ENCODE results near the gene PTH1R.

The PTH1R gene

GRCh38 chr3:46849686-46850467 is 27.6 kb upstream of the PTH1R start:
- no peak for DNase-seq (ENCODE audit: low read depth, low spot score)

DNA sequence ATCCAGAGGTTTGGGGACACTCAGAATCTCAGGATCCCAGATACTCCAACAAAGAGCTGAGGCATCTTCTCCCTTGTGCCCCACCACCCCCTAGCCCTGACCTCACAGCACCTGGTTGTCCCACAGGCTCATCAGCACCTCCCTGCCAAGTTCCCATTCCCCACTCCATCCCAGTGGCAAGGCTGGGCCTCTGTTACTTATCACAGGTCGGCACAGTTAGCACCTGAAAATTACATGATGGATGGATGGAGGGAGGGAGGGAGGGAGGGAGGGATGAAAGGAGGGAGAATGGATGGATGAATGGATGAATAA is 27.1 kb upstream of the PTH1R start:
- DNase-seq (ENCODE audit: low read depth, low spot score), result no peak

- no peak for DNase-seq (ENCODE audit: low read depth, low spot score)
These were observed 25.9 kb upstream of the PTH1R start for GRCh38 chr3:46851364-46852333.

DNA sequence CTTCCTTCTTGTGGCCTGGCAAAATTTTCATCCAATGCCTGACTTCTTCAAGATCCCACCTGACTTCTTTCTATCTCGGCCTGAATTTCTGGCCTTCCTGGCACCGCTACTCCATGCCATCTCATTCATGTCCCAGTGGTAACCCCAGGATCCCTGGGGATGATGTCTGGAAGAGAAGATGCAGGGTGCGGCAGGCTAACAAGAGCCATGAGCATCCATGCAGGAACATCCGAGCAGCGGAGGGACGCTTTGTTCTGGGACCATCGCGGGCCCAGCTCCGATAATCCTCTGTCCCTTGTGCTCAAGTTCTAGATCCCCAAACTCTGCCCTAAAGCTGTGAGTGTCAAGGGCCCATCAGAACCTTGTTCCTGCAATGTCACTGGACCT is 25.2 kb upstream of the PTH1R start:
- DNase-seq (ENCODE audit: low read depth, low spot score), result no peak

DNA sequence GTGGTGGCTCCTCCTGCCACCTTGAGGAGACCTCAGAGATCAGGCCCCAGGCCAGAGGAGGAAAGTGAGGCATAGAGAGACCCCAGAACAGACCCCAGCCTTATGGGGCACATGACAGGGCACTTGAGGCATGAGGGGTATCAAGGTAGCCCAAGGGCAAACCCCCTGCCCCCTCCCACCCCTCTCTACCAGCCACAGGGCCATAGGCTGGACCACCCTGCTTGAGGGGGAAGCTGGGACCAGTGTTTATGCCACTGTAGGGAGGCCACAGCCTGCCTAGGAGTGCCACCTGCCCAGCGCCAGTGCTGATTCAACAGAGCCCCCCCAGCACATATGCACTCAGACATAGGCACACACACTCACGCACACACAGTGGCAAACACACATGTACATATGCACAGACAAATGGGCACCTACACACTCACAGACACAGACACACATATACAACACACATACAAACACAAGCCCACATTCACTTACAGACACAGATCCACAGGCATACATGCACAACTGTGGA is 24.6 kb upstream of the PTH1R start:
- DNase-seq (ENCODE audit: low read depth, low spot score), result no peak

DNA sequence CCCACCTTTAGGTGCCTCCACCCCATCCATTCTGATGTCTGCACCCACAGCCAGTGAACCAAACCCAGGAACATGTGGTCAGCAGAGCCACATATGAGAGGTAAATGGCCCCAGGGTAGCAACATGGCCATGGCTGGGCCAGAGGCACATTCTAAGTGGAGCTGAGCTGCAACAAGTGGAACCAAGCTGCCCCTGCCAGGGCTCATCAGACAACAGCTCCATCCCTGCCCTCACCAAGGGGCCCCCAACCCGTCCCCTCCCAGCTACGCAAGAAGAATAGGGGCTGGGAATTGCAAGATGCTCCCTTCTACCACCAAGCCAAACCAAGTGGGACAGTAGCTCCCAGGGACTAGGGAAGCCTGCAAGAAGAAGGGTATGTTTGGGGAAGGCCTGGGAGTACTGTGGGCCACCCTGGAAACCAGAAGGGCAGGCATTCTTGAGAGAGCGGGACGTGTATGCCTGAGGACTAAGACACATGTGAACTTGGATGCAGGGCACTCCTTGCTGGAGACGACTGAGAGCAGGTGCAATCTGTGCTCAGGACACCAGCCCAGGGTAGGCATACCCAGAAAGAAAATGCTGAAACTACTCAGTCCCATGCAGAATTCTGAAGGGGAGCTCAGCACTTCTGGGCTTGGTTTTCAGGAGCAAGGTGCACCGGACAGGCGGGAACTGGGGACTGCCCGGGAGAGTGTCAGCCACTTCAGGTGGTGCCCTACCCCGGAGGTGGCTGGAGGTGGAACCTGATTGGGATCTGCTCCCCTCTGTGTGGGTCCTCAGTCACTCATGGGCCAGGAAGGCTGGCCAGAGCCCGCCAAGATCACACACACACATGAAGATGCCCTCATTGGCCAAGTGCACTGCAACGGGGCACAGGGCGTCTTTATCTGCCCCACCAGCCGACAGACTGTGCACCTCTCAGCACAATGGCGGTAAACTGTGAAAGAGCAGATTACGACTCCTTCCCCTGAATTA is 23.8 kb upstream of the PTH1R start:
- DNase-seq (ENCODE audit: low read depth, low spot score), result no peak

GRCh38 chr3:46854555-46854991 is 22.9 kb upstream of the PTH1R start:
- DNase-seq (ENCODE audit: low read depth, low spot score), result no peak

DNA sequence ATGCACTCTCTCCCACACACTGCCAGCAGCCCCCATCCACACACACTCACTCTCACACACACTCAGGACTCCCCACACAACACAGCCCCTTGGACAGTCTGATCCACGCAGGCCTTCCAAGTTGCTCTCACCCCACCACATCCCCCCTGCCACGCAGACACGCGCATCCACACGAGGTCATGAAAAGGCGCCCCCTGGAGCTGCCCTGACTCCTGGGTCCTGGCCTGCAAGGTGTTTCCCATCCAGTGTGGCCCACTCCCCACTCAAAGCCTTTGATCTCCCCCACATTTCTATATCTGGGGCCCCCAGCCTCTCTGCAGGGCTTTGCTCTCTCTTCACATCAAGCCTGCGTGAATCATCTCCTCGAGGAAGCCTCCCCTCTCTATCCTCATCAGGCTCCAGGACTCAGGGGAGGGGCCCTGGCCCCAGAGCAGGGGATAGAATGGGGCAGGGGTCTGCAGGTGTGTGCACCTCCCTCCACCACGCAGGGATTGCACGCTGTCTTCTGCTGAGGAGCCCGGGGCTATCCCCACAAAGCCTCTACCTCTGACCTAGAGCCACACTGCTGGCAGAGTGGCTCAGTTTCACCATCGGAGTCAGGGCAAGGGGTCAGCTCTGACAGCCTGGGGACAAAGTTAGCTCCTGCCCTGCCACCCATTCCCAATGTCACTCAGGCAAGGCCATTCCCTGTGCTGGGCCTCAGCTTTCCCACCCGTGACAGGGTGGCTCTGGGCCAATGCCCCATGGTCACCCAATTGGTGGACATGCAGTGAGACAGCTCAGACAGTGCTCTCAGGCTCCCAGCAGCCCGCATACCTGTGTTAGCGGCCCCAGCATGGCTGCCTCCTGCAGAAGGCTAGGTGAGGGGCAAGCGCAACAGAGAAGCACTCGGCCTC is 20.7 kb upstream of the PTH1R start:
- no peak for DNase-seq (ENCODE audit: low read depth, low spot score)

GRCh38 chr3:46857485-46858341 is 19.8 kb upstream of the PTH1R start:
- DNase-seq (ENCODE audit: low read depth, low spot score), result no peak

GRCh38 chr3:46858456-46858855 is 19.1 kb upstream of the PTH1R start:
- no peak for DNase-seq (ENCODE audit: low read depth, low spot score)

GRCh38 chr3:46859001-46859710 is 18.4 kb upstream of the PTH1R start:
- no peak for DNase-seq (ENCODE audit: low read depth, low spot score)

- no peak for DNase-seq (ENCODE audit: low read depth, low spot score)
These were observed 17.3 kb upstream of the PTH1R start for GRCh38 chr3:46860017-46860809.

DNA sequence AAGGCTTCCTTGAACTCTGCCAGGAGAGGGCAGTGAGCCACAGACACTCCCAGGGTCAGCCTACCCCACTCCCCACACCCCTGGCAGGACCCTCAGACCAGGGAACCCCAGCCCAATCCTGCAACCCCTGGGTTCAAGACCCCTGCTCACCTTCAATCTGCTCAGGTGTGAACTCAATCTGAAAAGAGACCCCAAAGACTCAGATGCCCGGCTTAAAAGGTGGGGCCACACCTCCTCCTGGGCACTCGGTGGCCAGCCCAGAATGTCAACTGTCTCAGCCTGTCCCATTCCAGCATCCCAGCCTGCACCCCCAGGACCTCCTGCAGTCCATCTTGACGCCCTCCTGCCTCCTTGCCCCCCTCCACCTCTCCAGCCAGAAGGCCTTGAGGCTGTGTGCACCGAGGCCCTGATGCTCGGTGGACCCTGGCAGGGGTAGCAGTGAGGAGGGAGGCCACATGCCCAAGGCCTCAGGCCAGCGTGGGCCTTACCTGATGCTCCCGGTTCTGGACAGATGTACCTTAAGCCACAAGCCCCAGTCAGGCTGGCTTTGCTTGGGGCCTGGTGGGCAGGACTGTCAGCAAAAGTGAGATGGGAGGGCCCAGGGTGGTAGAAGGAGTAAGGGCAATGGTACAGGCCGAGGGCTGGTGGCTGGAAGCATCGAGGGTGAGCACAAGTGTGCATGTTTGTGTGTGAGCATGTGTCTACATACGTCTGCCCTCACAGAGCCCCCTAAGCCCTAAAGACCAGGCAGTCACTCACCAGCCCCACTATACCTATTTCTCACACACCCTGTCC is 16.5 kb upstream of the PTH1R start:
- DNase-seq (ENCODE audit: low read depth, low spot score), result no peak

DNA sequence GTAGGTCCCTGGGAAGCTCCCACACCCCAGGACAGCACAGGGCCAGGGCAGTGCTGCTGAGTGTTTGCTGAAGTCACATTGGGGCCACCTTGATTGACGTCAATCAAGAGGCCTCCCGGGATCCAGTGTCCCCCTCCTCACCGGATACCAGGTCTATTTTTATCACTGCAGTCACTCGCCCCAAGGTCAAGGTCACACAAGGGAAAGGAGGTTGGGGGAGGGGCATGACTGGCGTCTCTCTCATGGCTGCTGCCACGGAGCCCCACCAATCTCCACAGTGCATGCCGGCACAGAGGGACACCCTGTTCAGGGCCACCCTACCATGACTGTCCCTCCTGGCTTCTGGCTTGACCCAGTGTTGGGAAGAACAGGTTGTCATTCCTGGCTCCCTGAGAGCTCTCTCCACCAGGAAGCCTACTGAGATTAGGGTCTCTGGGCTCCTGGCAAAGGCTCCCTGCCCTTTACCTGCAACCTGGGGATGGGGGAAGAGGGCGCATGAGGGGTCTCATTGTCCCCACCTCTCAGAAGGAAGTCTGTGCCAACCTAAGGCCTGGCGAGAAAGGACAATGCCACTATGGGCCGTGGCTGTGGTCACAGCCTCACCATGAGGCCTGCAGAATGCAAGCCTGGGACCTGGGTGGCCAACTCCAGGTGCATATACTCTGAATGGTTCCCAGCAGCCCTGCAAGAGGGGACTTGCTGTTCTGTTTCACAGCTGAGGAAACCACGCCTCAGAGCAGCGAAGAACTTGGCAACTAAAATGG is 15.7 kb upstream of the PTH1R start:
- DNase-seq (ENCODE audit: low read depth, low spot score), result no peak

DNA sequence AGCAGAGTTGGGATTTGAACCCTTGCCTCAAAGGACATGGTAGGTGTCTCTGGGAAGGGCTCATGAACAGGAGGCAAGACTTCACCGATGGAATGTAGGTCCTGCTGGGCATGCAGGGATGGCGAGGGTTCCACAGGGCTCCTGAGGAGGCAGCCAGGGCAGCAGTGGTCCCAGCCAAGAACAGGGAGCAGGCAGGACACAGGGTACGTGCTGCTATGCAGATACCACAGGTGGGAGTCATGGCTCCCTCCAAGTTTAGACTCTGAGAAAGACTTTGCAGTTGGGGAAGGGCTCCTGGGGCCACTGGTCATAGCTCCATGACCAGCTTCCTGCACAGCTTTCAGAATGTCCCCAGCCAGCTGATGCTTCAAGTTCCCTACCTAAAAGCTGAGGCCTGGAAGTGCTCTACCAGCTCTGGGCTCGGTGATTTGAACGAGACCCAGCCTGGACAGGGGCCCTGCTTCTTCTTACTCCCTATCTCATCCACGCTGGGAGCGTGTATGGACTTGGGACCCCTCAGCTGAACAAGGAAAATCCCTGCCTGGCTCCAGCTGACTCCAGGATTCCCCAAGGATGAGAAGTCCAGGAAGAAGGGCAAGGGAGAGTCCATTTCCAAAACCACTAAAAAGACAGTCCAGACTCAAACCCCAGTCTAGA is 15.0 kb upstream of the PTH1R start:
- DNase-seq (ENCODE audit: low read depth, low spot score), result no peak

- no peak for DNase-seq (ENCODE audit: low read depth, low spot score)
These were observed 14.2 kb upstream of the PTH1R start, which contains the start of gene MYL3 for GRCh38 chr3:46863261-46863782. Gene MYL3, minus strand, starts transcription at chr3:46863444. Its CDS starts 54 bp downstream, at chr3:46863390.
